ENCODE results near the gene ANKRD18B.
A peak's percentile ranks its signal among the peaks of the same experiment; 100 is the strongest.
"Not testable (repeated sequence)": the region's sequence is repeated elsewhere in the genome, so short reads cannot be mapped to it uniquely, and the experiment has no call there.

ANKRD18B gene

GRCh38 chr9:33523397-33524305 is at the start of gene ANKRD18B:
Gene ANKRD18B (plus strand): TSS chr9:33524251. CDS start chr9:33524490, 239 bp downstream.
- DNase-seq (ENCODE audit: low read depth, low spot score), result not testable (repeated sequence)

GRCh38 chr9:33475357-33475756 is 48.7 kb upstream of the ANKRD18B start:
- no peak for DNase-seq (ENCODE audit: low read depth, low spot score)

GRCh38 chr9:33476503-33476902 is 47.5 kb upstream of the ANKRD18B start:
- DNase-seq (ENCODE audit: low read depth, low spot score), result no peak

- no peak for DNase-seq (ENCODE audit: low read depth, low spot score)
Measured at GRCh38 chr9:33480106-33480505, 43.9 kb upstream of the ANKRD18B start.

GRCh38 chr9:33480976-33481375 is 43.1 kb upstream of the ANKRD18B start:
- no peak for DNase-seq (ENCODE audit: low read depth, low spot score)

- not testable (repeated sequence) for DNase-seq (ENCODE audit: low read depth, low spot score)
Measured at GRCh38 chr9:33485312-33485711, 38.7 kb upstream of the ANKRD18B start.

GRCh38 chr9:33489066-33489465 is 35.0 kb upstream of the ANKRD18B start:
- no peak for DNase-seq (ENCODE audit: low read depth, low spot score)

- not testable (repeated sequence) for DNase-seq (ENCODE audit: low read depth, low spot score)
Measured at GRCh38 chr9:33493819-33494218, 30.2 kb upstream of the ANKRD18B start.

GRCh38 chr9:33498387-33498786 is 25.7 kb upstream of the ANKRD18B start:
- DNase-seq (ENCODE audit: low read depth, low spot score), result no peak

GRCh38 chr9:33506626-33507370 is 17.3 kb upstream of the ANKRD18B start:
- no peak for DNase-seq (ENCODE audit: low read depth, low spot score)

- peak; percentile 50 for DNase-seq (ENCODE audit: low read depth, low spot score)
Measured at GRCh38 chr9:33510262-33511183, 13.5 kb upstream of the ANKRD18B start.

GRCh38 chr9:33511184-33511517 is 12.9 kb upstream of the ANKRD18B start:
- DNase-seq (ENCODE audit: low read depth, low spot score), result not testable (repeated sequence)

- not testable (repeated sequence) for DNase-seq (ENCODE audit: low read depth, low spot score)
Measured at GRCh38 chr9:33512535-33512934, 11.5 kb upstream of the ANKRD18B start.

GRCh38 chr9:33515342-33515995 is 8.6 kb upstream of the ANKRD18B start:
- DNase-seq (ENCODE audit: low read depth, low spot score), result not testable (repeated sequence)

- not testable (repeated sequence) for DNase-seq (ENCODE audit: low read depth, low spot score)
Measured at GRCh38 chr9:33516397-33516796, 7.7 kb upstream of the ANKRD18B start.

GRCh38 chr9:33517373-33517772 is 6.7 kb upstream of the ANKRD18B start:
- DNase-seq (ENCODE audit: low read depth, low spot score), result no peak

- DNase-seq (ENCODE audit: low read depth, low spot score), result not testable (repeated sequence)
Measured at GRCh38 chr9:33517934-33518577, 6.0 kb upstream of the ANKRD18B start.

- DNase-seq (ENCODE audit: low read depth, low spot score), result not testable (repeated sequence)
Measured at GRCh38 chr9:33521861-33522260, 2.2 kb upstream of the ANKRD18B start.

- no peak for DNase-seq (ENCODE audit: low read depth, low spot score)
Measured at GRCh38 chr9:33524306-33524947, 376 bp downstream of the ANKRD18B start.

GRCh38 chr9:33528069-33528468 is 4.0 kb downstream of the ANKRD18B start:
- DNase-seq (ENCODE audit: low read depth, low spot score), result not testable (repeated sequence)
